GM21390 (cell line): ENCODE measurements around the gene KIF17.
"Not testable (repeated sequence)": the region's sequence is repeated elsewhere in the genome, so short reads cannot be mapped to it uniquely, and the experiment has no call there.

Experiments
- ATAC-seq: cut with Tn5 transposase; IDR thresholded peaks from one replicate; pipeline ENCODE4 v1.9.1; 2021; ENCODE audit not compliant: unreplicated experiment

KIF17 gene

DNA sequence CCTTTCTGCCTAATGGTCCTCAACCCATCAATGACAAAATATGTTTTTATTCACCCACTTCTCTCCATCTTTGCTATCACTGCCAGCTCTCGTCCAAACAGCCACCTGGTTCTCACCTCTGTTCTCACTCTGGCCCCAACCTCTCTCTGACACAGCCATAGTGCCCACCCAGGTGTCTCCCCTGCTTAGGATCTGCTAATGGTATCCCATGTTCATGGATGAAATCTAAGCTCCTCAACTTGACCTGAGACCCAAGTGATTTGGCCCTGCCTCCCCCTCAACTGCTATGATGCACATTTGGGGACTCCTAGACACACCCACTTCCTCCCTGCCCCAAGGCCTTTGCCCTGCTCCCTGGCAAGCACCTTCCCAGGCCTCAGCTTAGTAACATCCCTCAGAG lies 25.9 kb downstream of the KIF17 start:
- no peak for ATAC-seq

DNA sequence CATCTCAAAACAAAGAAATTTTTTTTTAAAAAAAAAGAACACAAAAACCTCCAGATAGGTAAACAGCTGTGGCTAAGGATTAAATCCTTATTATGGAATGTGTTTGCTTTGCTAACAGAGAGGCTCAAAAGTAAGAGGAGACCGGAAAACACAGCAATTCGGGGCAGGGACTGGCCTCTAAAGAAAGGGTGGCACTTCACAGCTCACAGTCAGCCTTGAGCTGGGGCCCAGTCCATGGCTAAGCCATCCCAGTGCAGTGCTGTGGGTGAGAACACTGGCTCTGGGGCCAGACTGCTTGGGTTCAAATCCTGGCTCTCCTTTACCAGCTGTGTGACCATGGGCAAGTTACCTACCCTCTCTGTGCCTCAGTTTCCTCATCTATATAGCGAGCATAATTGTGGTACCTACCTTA lies 28.2 kb downstream of the KIF17 start:
- no peak for ATAC-seq

DNA sequence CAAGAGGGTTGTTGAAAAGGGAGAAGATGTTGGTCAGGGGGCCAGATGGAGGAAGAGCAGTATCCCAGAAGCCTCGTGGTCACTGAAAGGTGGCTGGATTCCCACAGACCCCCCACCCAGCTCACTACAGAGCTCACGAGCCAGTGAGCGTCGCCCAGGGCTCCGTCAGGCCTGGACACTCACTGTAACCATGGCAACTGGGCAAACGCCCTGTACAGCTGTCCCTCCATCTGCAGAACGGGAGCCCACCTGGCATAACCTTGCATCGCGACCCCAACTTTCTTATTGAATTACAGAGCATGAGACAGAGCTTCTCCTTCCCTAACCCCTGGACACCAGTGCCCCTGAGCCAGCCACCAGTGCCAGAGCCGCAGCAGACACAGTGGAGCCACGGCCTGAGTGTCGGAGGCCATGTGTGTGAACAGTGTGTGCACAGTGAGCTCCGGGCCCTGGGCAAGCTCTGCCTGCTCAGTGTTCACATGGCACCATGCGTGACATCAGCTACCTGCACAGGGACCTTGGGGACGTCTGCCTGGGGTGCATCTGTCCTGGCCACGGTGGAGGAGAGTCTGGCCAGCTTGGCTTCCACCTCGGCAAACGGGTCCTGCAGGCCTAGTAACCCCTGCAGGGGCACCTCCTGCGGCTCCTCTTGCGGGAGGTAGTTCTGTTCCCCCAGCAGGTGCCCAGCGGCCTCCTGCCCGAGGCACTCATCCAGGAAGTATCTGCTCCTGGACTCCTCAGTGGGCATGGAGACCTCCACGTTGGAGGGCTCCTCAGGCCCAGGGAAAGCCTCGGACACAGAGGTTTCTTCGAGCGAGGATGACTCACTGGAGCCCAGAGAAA lies 30.7 kb downstream of the KIF17 start:
- no peak for ATAC-seq

DNA sequence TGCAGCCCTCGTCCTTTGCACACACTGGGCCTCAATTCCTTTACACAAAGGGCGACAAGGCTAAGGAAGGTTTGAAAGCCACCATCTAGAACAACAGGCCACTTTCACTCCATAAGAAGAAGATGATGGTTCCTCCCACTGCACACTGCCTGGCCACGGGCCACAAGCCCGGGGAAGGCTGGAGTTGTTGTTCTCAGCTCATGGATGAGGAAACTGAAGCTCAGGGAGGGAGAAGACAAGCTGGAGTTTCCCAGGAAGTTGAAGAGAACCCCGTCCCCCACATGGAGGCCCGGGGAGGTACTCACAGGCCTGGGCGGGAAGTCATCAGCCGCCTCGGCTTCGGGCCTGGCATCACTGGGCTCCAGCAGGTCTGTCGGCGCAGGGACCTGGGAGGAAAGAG lies 32.1 kb downstream of the KIF17 start:
- ATAC-seq: no peak

DNA sequence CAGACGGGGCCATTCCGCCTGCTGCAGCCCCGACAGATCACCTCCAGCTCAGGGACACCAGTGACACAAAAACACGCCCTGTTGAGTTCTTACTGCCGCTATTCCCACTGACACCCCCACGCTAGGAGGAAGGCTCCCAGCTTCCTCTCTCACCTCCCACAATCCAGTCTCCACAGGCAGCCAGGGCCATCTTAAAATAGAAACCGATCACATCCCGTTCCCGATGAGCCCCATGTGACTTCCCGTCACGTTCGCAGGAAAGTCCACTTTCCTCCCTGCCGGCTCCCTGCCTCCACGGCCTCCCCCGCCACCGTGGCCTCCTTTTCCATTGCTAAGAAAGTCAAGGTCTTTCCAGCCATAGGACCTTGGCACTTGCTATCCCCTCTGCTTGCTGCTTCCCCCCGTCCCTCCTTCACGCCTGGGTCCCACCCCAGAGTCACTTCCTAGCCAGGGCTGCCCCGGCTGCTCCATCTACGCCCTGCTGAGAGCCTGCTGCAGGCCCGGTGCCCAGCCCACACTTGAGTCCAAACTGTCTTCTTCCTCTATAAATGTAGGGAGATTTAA lies 32.6 kb downstream of the KIF17 start:
- ATAC-seq: no peak

DNA sequence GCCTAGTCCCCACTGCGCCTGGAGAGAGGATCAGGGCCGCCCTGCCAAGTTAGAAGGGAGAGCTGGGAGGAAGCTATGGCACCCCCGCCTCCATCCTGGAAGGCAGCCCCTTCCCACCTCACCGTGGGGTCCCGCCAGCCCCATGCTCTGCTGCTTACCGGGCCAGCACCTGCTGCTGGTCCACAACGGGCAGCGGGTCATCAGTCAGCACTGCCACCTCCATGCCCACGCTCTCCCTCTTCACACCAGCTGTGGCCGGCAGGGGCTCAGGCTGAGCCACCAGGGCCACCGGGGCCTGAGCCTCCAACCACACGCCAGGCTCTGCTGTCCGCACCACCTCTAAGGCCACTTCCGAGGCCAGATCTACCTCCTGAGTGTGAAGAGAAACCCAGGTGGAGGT lies 33.2 kb downstream of the KIF17 start:
- no peak for ATAC-seq

DNA sequence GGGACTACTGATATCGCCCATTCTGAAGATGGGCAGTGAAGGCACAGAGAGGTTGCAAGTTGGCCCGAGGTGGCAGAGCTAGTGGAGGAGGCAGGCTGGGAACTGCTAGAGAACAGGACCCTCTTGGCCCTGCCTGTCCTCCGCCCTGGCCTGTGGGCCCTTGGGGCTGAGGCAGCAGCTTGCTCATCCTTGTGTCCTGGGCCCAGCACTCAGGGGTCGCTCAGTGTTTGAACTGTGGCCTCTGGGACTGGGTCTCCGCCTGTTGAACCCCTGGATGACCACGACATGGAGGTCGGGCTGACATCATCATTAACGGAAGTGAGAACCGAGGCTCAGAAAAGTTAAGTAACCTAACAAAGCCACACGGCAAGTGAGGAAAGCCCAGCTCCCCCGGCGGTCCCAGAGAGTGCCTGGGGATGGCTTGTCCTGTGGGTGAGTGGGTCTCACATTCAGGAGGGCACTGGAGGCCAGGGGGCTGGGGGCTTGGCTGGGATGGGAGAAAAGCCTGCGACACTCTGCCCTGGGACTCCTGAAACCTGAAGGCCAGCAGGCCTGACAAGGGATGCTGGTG lies 33.7 kb downstream of the KIF17 start:
- no peak for ATAC-seq

DNA sequence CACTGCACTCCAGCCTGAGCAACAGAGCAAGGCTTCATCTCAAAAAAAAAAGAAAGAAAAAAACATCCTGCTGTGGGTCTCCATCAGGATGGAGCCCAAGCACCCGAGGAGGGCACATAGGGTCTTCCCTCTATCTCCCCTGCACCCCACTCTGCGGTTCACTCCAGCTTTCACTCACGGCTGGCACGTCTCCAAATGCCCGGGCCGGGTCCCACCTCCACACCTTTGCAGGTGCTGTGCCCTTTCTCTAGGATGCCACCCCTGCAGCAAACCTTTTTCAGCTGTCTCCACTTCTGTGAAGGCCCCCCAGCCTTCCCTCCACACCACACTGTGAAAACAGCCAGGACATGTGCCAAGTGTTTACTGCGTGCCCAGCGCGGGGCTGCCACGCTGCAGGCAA lies 34.2 kb downstream of the KIF17 start:
- no peak for ATAC-seq

DNA sequence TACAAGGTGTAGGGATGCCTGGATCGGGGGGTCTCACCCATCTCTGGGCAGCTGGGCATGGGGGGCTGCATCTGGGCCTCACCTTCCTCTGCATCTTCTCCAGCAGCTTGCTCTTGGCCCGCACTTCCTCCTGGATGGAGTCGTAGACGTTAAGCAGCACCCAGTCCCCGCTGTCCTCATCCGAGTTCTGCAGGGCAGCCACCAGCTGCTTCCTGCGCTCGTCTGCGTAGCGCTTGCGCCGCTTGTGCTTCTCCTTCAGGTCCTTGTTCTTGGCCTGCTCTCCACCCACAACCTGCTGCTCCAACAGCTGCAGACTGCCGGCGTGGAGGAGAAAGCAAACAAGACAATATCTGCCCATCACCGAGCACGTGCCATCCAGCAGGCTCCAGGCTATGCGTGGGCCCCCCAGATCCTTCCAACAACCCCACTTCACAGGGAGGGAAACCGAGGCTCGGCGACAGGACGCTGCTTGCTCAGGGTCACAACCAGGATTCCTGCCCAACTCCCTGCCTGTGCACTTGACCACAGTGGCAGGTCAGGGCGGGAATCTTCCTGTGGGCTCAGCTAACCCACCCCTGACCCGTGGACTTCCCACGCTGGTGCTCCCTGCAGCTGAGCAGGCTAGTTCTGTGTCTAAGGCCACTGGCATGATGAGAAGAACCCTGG lies 35.1 kb downstream of the KIF17 start:
- ATAC-seq: no peak

DNA sequence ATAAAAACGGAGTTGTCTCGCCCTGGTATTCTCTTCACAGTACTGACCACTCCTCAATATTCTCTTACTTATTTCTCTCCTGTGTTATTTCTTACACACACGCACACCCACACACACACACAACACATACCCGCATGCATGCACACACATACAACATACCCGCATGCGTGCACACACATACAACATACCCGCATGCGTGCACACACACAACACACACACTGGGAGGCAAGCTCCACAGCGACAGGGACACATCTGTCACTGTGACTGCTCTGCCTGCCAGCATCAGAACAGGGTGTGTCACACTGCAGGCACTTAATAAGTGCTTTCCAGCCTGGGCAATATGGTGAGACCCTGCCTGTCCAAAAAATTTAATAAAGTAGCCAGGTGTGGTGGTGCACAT lies 35.8 kb downstream of the KIF17 start:
- no peak for ATAC-seq

DNA sequence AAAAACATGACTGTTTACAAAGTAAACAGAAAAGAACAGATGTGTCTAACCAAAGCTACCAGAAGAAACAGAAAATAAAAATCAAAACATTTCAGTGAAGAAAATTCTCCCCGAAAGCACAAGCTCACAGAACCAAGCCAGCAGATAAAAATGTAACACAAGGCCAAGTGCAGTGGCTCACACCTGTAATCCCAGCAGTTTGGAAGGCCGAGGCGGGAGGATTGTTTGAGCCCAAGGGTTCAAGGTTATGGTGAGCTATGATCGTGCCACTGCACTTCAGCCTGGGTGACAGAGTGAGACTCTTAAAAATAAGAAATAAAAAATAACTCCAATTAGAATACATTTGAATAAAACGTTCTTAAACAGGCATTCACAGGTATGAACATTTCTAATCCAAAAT lies 37.5 kb downstream of the KIF17 start:
- ATAC-seq: no peak

DNA sequence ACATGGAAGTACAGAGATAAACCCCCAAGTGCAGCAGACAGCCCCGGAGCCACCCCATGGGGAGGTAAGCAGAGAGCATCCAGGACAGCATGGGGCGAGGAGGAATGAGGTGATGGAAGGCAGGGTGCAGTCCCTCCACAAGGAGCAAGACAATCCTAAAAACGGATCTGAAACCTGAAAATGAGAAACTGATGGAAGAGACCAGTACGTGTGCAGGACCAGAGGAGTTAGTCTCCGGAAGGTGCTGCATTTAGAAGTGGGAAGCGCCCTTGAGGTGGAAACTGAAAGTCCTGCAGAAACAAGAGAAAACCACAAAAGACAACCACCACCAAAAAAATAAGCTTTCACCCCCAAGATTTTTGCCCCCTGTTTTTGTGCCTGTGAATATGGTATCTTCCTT lies 39.2 kb downstream of the KIF17 start:
- ATAC-seq: no peak

DNA sequence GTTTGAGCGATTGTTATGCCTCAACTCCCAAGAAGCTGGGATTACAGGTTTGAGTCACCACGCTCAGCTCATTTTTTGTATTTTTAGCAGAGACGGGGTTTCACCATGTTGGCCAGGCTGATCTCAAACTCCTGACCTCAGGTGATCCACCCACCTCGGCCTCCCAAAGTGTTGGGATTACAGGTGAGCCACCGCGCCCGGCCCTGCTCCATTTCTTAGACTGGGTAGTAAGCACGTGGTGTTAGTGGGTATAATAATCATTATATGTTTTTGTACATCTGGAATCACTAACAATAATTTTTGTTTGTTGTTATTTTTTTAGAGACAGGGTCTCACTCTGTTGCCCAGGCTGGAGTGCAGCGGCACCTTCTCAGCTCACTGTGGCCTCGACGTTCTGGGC lies 44.2 kb downstream of the KIF17 start:
- not testable (repeated sequence) for ATAC-seq

DNA sequence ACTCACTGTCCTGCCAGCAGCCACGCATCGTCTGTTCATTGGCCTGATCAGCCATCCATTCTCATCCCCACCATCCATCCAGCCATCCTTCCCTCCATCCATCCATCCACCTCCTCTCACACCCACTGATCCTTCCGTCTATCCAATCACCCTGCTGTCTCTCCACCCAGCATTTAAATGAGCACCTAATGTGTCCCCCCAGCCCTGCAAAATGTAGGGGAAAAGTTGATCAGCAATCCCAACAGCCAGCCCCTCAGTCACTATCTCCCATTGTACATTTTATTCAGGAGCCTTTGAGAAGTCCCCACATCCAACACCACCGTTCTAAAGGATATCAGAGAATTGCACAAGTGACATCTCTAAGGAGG lies 45.6 kb downstream of the KIF17 start:
- ATAC-seq: no peak

DNA sequence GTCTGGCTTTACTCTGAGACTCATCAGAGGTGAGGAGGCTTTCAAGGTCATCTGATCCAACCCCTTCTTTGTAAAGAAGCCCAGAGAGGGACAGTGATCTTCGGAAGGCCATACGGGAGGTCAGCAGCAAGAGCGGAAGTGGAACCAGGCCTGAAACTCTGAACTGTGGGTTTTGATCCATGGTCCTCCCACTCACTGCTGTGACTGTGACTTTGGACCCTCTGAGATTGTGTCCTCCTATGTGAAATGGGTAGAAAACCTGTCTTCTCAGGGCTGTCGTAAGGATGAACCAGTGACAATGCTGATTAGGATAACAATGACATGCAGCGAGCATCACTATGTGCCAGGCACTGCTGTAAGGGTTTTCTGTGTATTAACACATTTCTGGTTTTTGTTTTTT lies 46.9 kb downstream of the KIF17 start:
- no peak for ATAC-seq

DNA sequence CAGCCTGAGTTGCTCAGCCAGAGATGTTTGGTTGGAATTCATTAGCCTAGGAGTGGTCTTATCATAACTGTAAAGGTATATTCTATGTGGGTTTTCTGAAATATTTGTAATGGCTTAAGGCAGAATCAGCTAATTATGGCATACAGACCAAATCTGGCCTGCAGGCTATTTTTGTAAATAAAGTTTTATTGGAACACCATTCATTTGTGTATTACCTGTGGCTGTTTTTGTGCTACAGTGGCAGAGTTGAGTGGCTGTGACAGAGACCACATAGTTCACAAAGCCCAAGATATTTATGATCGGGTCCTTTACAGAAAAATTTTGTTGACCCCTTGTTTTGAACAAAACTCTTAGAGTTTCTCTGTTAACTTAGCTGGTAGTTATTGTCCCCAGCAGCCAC lies 49.2 kb downstream of the KIF17 start:
- no peak for ATAC-seq

DNA sequence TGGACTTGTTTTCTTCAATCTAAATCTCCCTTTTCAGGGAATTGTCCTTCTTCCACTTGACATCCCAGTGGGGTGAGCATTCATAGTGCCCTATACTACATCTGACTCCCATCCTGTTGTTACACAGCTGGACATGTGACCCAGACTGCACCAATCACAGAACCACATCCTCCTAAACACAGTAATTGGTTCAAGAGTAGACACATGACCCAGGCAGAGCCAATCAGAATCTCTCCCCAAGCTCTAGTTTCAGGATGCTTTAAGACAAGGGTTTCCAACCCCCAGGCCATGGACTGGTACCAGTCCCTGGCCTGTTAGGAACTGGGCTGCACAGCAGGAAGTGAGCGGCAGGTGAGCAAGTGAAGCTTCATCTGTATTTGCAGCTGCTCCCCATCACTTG lies 51.0 kb downstream of the KIF17 start:
- no peak for ATAC-seq

DNA sequence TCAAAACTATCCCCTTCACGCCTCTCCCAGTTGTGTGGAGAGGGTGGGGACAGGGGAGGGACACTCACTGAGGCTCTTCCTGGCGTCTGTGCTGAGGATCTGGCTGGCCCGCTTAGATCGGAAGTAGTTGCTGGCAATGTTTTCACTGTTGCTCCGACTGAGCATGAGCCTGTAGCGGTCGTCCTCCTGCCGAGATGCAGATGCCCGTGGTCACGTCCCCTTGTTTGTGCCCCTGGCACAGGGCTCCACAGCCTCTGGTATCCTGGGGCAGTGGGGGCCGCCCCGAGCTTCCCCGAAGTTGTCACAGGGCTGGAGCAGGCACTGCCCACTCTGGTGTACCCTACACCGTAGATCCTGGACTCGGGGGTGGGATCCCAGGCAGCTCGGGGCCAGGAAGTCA lies 51.7 kb downstream of the KIF17 start:
- no peak for ATAC-seq

DNA sequence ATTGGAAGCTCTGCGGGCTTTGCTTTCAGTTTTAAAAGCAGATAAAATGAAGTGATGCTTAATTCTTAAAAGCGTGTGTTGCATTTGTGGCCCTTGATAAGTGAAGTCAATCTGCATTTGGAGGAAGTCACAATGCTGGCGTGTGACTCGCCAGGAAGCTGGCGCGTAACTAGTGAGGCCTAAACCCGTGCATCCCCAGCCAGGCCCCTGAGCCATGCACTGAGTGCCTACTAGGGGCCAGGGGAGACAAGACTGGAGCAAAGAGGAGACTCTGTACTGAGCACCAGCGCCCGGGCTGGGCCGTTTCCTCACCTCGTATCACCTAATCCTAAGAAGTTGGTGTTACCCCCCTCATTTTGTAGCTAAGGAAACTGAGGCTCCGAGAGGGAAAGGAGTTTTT lies 52.1 kb downstream of the KIF17 start:
- ATAC-seq: no peak

DNA sequence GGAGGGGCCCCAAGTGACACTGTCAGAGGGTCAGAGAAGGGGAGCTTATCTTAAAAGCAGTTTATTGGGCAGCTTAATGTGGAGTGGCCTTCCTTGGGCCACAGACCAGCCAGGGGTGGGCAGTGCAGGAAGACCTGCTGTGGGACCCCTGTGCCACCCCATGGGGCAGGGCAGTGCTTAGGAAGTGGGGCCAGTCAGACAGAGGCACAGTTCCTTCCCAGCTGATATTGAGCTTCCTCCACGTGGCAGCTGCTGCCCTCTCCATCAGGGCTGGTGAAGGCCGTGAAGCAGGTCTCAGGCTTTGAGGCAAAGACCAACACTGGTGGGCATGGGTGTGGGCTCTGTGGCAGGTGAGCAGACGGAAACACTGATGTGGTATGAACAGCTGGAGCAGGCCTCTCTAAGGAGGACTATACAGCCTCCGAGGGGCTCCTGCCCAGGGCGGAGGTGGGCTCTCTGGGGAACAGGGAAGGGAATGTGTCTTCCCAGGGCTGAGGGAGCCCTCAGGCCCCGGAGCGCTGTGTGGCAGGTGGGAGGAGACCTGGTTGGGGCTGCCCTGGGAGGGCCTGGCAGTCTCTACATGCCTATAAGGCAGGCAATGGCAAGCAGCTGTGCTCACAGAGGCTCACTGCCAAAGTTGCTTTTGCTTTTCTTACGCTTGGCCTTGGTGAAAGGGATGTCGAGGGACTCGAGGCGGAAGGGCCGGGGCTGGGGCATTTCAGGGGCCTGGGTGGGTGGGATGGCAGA lies 53.7 kb downstream of the KIF17 start:
- ATAC-seq: no peak

DNA sequence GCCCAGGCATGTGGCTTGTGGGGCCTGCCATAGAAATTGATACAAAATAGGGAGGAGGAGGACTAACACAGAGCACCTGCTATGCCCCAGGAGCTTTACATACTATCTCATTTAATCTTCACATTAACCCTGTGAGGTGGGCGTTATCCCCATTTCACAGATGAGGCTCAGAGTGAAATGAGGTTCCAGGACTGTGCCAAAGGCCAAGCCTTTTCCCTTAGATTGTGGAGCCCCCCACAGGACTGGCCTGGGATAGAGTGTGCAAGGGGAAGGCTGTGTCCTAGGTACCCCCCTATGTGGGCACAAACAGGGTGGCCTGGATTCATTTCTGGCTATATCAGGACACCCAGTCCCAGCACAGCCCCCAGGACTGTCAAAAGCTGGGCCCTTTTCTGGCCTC lies 54.4 kb downstream of the KIF17 start:
- no peak for ATAC-seq

DNA sequence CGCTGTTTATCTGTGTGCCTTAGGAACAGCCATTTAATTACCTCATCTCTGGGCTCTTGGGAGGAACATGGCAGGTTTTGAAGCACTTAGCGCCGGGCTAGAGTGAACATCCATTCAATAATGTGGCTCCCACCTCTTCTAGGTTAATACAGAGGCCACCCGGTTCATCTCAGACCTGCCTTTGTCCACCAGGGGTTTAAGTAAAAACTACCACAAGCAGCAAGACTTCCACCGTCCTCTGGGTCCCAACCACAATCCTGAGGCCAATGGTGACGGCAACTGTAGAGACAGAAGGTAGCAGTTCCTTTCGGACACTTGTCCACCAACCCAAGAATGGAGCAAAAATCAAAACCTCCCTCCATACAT lies 55.7 kb downstream of the KIF17 start:
- ATAC-seq: no peak
